Activated CD4-positive, alpha-beta T cell treated with anti-CD3 and anti-CD28 coated beads, Interleukin-2, Interleukin-6, amounts not matched to agents 100 ng/mL and 50 ng/mL, durations not matched to agents 16 hours and 8 hours (primary cell): ENCODE data around the gene NDE1.
"Not testable (repeated sequence)": the region's sequence is repeated elsewhere in the genome, so short reads cannot be mapped to it uniquely, and the experiment has no call there.

Experiments
- DNase-seq: peaks from one replicate; pipeline ENCODE4 v3.0.0-alpha.2; 2020

Gene NDE1

DNA sequence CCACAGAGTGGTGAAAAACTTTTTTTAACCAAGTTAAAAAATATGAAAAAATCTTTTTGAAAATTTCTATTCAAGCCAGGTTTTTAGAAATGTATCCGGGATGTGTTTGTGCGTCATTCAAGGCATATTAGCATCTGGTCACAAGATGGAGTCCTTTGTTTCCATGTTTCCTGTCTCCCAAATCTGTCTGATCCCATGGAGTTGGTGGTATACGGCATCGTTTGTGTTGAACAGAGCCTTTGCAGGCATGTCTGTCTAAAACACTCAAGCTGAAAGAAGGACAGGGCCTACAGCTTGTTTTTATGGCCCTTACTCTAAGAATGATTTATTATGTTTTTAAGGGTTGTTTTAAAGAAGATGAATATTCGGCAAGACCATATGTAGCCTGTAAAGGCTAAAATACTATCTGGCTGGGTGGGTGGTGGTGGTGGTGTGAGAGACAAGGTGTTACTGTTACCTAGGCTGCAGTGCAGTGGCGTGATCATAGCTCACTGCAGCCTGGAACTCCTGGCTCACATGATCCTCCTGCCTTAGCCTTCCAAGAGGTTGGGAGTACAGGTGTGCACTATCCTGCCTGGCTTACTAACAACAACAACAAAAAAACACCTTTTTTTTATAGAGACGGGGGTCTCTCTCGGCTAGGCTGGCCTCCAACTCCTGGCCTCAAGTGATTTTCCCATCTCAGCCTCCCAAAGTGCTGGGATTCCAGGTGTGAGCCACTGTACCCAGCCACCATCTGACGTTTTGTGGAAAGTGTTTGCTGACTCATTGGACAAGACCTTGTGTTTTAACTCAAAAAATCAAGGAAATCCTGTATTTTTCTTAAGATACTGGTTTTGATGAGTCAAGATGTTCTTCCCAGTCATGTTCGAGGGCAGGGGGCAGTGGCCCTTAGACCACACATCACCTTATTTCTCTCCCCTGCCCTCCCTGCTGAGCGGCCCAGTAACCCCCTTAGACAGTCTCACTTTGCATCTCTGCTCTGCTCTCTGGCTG is 52.2 kb downstream of the NDE1 start:
- DNase-seq = no peak

- DNase-seq = no peak
These were observed 53.1 kb downstream of the NDE1 start for GRCh38 chr16:15703029-15703736.

- DNase-seq = peak; percentile 75
These were observed 54.5 kb downstream of the NDE1 start for GRCh38 chr16:15704545-15704987.

DNA sequence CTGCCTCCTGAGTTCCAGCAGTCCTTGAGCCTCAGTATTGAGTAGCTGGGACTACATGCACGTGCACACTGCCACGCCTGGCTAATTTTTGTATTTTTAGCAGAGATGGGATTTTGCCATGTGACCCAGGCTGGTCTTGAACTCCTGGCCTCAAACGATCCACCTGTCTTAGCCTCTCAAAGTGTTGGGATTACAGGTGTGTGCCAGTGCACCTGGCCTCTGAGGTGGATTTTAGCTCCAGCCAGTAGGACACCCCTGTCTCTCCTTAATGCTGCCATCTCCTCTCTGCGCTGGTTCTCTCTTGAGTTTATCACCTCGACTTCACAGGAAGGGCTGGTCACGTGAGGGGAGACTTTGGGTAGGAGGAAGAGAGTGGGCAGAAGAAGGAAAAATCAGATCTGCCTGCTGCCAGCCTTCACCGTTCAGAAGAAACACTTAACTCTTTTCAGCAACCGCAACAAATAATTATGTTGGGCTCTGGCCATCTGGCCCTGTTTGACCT is 55.1 kb downstream of the NDE1 start:
- no peak for DNase-seq

DNA sequence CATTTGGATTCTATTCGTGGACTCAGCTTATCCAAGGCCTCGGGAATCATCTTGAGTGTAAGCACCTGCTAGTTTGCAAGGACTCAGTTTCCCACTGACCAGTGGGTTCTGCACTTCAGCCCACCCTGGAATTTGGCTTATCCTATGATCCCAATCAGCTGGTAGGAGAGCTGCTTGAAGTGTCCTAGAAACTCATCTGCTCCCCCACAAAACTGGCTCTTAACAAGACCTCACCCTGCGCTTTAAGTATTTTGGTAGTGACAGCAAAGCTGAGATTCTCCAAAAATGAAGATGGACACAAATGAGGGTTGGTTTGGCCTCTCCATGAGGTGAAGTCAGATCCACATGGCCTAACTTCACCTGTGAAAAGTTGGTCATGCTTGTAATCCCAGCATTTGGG is 57.3 kb downstream of the NDE1 start:
- DNase-seq = no peak

GRCh38 chr16:15708096-15708495 is 58.1 kb downstream of the NDE1 start:
- no peak for DNase-seq

GRCh38 chr16:15708997-15709396 is 59.0 kb downstream of the NDE1 start:
- no peak for DNase-seq

GRCh38 chr16:15714393-15715172 is 64.5 kb downstream of the NDE1 start:
- no peak for DNase-seq

GRCh38 chr16:15715221-15715620 is 65.2 kb downstream of the NDE1 start:
- DNase-seq = no peak

DNA sequence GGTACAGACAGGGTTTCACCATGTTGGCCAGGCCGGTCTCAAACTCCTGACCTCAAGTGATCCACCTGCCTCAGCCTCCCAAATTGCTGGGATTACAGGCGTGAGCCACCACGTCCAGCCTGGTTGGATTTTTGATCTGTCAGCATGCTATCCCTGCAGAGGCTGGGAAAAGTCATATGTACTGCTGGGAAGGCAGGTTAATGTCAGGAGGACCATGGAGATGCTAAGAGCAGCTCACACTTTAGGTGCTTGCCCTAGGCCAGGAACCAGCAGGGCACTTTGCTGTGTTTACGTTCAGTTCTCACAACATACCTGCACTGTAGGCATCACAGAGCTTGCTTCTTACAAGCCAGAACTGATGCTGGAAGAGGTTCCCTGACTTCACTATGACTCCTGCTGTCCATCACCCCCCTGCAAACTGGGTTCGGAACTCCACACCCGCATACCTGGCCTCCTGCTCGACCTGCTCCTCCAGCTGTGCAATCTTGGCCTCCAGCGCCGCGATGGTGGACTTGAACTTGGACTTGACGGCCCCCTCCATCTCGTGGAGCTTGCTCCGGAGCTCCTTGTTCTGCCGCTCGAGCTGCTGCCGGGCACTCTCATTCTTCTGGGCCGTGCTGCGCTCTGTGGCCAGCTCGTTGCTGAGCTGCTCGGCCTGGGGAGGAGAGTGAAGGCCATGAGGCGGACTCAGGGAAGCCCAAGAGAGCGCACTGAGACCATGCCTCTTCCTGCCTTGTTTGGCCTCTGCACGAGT is 66.8 kb downstream of the NDE1 start:
- no peak for DNase-seq

DNA sequence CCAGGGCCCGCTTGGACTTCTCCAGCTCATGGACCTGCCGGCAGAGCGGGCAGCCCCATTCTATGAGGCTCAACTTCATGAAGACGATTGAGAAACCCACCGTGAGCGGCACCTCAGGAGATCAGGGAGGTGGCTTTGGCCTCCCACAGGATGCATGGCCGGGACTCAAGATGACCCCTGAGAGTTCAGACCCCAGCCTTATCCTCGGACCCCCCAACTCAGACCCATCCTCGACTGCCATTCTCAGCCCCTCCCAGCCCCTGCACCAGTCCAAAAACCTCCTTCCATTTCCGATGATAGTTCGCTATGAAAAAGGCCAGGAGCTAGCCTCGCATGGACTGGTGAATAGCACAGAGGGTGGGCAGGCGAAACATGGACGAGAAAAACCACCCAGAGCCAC is 71.0 kb downstream of the NDE1 start:
- DNase-seq = no peak

DNA sequence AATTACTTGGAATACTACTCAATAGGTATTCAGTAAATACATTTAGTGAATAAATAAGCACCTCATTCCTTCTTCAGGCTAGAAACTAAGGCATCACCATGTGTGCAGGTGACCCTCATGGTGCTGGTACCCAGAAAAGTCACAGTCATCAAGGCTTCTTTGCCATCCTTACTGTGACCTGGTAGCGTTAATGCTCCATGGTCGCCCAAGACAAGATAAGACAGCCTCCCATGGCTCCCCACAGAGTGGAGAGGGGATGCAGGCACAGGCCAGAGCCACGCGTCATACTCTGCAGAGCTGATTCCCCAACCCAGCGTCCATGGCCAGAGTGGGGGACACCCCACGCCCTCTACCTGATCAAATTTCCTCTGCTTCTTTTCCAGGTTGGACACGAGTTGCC is 73.8 kb downstream of the NDE1 start:
- DNase-seq = no peak

GRCh38 chr16:15725641-15726240 is 75.7 kb downstream of the NDE1 start:
- DNase-seq = no peak

GRCh38 chr16:15726715-15727114 is 76.7 kb downstream of the NDE1 start:
- no peak for DNase-seq

DNA sequence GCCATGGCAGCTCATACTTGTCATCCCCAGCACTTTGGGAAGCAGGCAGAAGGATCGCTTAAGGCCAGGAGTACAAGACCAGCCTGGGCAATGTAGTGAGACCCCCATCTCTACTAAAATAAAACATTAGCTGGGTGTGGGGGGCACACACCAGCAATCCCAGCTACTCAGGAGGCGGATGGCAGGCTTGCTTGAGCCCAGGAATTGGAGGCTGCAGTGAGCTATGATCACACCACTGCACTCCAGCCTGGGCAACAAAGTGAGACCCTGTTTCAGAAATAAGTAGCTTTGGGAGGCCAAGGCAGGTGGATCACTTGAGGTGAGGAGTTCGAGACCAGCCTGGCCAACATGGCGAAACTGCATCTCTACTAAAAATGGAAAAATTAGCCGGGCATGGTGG is 77.7 kb downstream of the NDE1 start:
- not testable (repeated sequence) for DNase-seq

DNA sequence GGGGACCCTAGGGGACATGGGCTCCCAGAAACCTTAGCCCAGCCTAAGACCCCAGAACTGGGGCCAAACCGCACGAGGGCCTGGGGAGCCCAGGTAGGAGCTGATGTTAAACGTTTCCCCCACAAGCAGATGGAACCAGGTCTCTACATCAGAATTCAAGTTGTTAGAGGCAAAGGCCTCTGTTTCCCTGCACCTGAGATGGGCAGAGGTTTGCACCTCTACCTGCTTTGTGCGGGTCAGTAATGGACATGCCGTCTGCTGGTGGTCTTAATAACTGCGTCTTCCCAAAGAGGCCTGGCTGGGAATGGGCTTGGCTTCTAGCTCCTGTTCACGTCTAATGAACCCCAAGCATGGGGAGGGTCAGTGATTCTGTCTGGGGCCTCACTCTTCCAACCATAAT is 79.1 kb downstream of the NDE1 start:
- no peak for DNase-seq

DNA sequence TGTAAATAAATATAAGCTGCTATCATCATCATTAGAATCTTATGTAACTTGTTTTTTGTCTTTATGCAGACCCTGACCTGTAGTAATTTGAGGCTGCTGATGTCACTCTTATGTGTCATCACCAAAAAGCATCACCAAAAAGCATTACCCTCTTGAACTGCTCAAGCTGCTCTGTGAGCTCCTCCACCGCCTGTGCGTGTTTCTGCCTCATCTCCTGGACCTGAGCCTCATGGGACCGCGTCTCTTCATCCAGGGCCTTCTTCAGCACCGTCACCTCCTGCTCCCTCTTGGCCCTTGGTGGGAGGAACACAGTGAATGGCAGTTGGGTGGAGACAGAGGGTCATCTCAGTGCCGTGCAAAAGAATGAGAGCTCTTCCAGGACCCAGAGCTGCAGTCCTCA is 82.4 kb downstream of the NDE1 start:
- DNase-seq = no peak

- DNase-seq = no peak
These were observed 85.6 kb downstream of the NDE1 start for GRCh38 chr16:15735610-15736009.

DNA sequence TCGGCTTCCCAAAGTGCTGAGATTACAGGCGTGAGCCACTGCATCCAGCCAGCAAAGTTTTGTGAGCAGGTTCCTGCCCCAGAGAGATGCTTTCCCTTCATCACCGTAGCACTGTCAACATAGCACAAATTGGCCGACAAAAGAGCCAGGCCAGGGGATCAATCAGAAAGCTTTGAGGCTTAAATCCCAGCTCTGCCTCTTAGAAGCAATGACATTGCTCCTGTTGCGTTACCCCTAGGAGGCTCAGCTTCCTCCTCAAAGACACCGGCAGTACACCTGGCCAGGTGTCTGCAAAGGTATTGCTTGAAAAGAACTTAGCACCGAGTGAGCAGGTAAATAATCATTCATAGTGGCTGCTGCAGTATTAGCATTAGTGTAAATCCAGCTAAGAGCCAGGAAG is 86.5 kb downstream of the NDE1 start:
- no peak for DNase-seq

DNA sequence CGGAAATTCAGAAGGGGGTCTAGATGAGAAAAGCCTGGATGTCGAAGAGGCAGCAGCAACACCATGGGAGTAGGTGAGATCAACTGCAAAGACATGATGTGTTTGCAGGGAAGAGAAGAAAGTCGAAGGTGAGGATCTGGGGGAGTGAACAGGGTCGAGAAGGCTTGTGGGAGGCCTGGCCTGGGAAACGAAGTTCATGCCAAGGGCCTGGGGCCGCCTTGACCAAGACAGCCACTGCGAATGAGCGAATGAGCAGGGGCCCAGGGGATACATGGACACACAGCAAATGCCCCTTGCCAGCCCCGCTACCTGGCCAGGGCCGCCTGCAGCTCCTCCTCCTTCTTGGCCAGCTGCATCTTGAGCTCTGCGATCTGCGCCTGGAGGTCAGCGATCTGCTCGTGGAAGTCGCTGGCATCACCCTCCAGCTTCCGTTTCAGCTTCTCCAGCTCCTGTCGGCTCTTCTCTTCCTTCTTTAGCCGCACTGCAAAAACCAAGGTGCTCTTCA is 87.1 kb downstream of the NDE1 start:
- DNase-seq = no peak

- no peak for DNase-seq
These were observed 89.4 kb downstream of the NDE1 start for GRCh38 chr16:15739464-15739863.

- no peak for DNase-seq
These were observed 89.9 kb downstream of the NDE1 start for GRCh38 chr16:15739950-15740349.
